HG02938 (cell line): ENCODE data around the gene NGB.
"Not testable (repeated sequence)": the region's sequence is repeated elsewhere in the genome, so short reads cannot be mapped to it uniquely, and the experiment has no call there.

Experiments used
- ATAC-seq: cut with Tn5 transposase; IDR thresholded peaks from one replicate; pipeline ENCODE4 v1.9.1; 2021; ENCODE audit warnings: mild to moderate bottlenecking, moderate library complexity; ENCODE audit not compliant: unreplicated experiment

Gene NGB

GRCh38 chr14:77296906-77297305, 25.9 kb upstream of the NGB start:
- ATAC-seq: no peak

GRCh38 chr14:77296155-77296554, 25.1 kb upstream of the NGB start:
- ATAC-seq: no peak

DNA sequence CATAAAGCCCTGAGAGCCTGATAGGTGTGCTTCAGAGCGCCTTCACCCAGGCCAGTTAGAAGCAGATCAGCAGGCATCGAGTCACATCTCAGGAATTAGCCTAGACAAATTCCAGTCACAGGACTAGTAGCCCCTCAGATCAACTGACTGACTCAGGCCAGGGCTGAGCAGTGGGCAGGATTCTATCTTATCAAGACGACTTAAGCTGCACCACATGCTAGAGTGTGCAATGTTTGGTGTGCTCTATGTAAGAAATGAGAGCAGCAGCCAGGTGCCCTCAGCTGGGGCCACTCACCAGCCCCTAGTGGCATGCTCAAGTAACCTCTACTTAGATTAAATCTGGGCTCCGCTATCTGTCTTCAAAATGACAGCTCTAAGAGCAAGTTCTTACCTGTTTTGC, 19.7 kb upstream of the NGB start:
- no peak for ATAC-seq

GRCh38 chr14:77286576-77286975, 15.6 kb upstream of the NGB start:
- no peak for ATAC-seq

- ATAC-seq: no peak
Measured at GRCh38 chr14:77284466-77284865, 13.5 kb upstream of the NGB start.

- ATAC-seq: no peak
Measured at GRCh38 chr14:77284066-77284465, 13.1 kb upstream of the NGB start.

GRCh38 chr14:77281852-77282410, 10.9 kb upstream of the NGB start:
- ATAC-seq: no peak

DNA sequence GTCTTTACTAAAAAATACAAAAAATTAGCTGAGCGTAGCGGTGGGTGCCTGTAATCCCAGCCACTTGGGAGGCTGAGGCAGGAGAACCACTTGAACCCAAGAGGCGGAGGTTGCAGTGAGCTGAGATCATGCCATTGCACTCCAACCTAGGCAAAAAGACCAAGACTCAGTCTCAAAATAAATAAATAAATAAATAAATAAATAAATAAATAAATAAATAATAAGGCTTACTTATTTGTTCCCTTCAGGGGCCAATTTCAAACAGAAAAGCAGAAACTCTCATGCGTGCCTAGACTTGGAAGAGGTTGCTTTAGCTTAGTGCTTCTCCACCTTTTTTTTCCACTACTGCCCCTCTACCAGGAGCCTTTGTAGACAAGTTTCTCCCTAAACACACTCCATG, 9.9 kb upstream of the NGB start:
- not testable (repeated sequence) for ATAC-seq

- no peak for ATAC-seq
Measured at GRCh38 chr14:77279719-77280118, 8.7 kb upstream of the NGB start.

DNA sequence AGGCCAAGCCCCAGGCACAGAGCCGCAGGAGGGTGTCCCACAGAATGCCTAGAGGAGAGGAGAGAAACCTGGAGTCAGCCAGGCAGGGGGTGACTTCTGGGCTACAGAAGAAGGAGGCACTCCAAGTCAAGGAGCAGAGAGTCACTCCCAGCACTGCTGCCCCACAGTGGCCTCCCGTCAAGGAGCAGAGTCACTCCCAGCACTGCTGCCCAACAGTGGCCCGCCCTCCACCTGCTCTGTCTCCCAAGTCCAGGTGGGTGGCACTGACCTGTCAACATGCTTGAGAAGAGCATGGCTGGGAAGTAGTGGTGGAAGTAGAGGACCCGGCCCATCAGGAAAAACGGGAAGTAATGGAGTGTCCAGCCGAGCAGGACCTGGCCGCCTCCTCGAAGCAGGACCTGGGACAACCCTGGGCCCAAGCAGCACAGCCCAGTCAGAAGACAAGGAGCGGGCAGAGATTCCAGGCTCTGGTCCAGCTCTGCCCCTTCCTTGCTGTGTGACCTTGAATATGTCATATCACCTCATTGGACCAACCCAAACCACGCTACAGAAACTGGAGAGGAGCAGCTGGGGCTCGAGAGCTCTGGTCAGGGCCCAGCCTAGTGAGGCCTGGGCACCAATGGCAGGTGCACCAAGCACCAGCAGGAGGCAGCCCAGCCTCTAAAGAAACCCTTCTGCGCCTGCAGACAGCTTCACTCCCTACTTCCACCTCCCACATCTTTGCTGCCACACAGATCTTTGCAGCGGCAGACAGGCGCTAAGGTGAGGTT, 7.6 kb upstream of the NGB start:
- no peak for ATAC-seq

DNA sequence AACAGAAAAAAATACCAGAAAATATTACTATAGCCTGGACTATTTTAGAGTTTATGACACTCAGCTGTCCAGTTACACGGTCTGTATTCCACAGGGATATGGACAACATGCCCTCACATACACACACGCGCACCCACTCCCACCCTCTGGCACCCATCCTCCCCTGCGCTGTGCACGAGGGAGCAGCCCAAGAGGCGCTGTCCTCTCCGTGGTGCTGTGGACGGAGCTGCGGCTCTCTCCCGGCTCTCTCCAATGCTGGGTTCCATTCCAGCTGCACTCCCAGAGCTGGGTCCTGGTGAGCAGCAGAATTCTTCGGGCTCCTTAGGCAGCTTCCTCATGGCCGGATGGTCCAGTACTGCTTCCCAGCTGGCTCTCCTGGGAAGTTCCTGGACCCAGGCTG, 6.0 kb upstream of the NGB start:
- no peak for ATAC-seq

DNA sequence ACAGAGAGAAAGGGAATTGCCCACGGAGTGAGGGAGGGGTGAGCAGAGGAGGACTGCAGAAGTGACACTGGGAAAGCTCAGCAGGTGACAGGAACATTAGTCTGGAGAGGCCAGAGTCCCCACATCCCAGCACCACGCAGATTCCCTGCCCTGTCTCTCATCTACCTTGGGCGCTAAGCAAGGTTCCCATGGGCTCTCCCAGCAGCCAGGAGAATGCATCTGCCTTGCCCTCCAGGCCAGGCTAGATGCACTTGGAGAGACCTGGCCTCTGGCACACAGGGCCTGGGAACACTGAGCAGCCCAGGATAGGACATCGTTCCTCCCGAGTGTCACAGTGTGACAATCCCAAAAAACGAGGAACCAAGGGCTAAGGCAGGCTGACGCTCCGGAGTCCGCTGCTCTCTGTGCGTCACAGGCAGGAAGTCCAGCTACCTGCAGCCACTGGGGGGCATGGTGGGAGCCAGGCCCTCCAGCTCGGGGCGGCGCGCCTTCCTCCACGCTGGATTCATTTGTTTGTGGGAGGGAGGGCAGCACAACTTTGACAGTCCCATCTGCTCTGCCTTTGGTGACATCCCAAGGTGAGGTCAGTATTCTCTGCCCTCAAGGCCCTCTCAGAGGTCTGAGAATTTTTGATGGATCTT, 5.4 kb upstream of the NGB start:
- no peak for ATAC-seq

DNA sequence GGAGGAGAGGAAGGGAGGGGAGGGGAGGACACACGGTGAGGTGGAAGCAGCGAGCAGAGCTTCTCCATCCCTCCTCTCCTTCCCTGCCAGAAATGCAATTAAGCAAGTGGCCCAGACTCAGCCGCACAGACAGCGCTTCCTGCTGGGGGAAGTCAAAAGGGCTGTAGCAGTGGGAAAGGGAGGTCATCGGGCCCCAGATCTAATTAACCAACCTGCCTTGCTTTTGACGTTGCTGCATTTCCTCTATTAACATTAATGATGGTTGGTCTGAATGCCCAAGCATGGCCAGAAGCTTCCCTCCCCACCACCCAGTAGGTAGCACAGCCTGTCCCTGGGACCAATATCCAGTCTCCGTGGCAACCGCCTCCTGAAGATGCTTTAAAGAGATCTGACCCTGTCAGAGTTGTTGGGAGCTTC, 4.6 kb upstream of the NGB start:
- ATAC-seq: no peak

DNA sequence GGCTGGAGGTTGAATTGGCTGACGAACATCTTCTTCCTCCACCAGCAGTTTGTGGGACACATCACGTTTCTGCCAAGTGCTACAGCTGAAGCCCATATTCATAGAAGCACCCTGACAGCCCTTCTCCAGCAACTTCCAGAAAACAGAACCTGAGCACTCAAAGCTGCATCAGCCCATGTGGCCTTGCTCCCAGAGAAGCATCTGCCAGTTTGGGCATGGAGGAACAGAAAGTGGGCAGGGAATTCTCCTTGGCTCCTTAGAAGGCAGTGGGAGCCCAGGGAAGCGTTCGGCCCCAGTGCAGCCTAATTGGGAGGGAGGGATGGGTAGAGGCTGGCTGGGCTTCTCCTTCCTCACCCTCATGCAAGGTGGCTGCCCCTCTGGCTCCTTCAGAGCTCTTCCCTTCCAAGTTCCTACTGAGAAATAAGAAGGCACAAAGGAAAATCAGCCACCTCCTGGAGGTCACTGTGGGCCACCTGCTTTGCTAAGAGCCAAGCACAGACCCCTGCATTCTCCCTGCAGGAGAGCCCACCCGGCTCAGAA, 4.1 kb upstream of the NGB start:
- no peak for ATAC-seq

DNA sequence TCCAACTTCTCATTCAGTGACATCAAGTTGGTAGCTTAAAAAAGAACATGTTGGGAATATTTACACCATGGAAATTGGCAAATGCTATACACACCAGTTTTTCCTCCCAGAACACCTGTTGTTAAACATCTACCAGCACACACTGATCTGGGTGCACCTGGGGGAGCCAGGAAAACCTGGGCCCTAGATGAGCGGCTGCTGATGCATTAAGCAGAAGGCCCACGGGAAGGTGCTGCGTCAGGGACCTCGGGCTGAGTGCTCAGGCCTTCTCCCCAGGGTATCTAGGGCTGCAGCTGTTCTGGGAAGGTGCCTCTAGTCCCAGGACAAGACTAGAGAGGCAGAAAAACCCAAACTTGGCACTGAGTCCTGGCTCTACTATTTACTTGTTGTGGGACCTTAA, 2.8 kb upstream of the NGB start:
- no peak for ATAC-seq

- no peak for ATAC-seq
Measured at GRCh38 chr14:77272261-77272660, 1.3 kb upstream of the NGB start.

GRCh38 chr14:77270361-77271112, 469 bp downstream of the NGB start:
- no peak for ATAC-seq

DNA sequence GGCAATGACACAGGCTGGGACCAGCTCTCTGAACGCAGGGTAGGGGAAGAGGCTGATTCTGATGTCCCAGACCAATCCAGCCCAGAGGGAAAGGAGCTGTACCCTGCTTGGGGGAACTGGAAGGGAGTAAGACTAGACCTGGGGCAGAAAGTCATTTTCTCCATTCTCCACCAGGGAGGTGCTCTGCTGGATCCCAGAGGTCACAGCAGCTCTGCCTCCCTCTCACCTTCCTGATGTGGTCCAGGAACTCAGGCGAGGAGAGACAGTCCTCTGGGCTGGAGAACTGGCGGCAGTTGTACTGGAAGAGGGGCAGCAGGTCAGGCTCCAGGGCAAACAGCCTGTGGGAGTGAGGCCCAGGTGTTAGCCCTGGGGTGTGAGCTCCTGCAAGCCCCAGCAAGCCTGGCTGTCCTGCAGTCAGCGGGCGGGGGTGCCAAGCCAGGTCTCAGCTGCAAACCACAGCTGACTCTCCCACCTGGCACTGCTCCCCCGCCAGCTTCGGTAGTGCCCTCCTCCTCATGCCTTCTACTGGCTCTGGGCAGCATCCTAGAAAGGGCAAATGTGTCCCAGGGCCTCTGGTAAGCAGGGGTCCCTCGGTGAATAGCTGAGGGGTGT, 1.9 kb downstream of the NGB start:
- ATAC-seq: no peak

DNA sequence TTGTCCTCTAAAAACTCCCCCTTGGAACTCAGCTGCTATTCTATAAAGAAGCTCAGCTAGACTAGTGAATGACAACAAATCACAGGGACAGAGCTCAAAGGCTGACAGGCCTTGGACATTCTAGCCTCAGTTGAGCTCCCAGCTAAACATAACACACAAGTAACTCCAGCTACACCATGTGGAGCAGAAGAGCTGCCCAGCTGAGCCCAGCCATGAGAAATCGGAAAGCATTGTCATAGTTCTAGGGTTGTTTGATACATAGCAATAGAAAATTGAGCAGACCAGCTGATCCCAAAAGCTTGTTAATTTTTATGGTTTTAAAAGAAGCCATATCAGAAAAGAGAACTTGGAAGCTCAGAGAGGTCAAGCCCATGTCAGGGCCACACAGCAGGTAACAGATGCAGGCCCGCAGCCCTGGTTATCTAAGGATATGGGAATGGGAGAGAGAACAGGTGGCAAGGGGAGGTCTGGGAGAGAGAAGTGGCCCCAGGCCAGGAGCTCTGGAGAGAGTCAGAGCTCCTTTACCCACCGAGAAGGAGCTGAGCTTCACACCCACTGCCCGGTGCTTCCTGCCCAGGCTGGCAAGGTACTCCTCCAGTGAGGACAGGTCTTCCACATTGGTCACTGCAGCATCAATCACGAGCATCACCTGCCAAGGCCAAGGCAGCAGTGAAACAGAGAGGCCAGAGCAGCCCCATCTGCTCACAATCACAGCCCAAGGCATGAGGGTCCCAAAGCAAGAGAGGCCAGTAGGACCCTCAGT, 2.9 kb downstream of the NGB start:
- no peak for ATAC-seq

DNA sequence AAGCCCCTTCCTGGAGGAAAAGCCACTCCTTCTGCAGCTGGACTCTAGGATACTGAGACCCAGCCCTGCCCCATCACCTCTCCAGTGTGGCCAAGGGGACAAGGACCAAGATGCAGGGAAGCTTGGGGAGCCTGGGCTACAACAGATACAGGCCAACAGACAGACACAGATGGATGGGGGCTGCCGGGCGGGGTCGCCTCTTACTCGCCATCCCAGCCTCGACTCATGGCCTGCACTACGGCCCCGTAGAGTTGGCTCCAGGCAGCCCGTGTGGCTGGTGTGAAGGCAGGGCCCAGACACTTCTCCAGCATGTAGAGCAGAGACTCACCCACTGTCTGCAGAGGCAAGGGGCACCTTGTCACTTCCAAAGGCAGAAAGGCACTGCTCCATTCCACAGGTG, 4.7 kb downstream of the NGB start:
- no peak for ATAC-seq
